ENCODE data around the gene FOXP1.

Gene FOXP1

DNA sequence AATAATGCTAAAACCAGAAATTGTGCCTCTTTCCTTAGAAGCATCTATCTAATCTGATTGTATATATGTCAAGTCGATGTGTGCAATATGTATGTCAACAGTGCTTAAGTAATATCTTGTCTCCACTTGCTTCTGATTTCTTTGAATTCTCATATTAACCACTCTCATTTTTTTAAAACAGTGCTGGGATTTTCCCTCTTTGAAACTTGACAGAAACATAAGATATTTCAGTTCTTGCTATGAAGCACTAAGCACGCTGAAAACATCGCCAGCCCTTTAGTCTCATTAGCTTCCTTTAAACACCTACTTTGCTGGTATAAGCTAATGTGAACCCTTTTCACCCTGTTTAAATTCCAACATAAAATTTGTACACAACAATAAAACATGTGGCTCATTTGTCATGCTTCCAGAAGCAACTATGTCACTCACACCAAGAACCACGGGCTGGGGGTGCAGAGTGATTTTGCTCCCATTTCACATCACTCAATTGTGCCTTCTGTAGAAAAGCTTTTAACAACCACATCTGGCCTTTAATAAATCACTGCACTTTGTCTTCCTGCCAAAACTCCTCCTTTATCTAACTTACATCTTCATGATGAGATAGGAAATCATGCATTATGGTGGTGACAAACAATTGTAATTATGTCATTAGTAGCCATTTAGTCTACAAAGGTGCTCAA lies 185.2 kb downstream of the FOXP1 start:
- no peak for DNase-seq (ENCODE audit: low read depth)

GRCh38 chr3:71397726-71398125 lies 185.8 kb downstream of the FOXP1 start:
- DNase-seq (ENCODE audit: low read depth): no peak

DNA sequence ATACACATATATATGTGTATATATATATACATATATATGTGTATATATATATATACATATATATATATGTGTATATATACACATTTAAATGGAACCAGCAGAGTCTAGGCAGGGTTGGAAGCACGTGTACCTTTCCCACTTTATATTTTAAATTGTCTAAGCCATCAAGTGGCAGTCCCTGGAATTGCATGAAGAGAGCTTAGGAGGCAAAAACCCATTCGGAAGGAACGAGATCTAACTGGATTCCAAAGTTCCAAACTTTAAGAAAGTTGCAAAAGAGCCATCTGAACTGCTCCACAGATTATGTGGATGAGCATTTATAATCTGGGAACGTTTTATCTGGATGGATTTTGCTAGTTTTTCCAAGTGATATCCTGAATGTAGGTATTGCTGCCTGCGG lies 186.5 kb downstream of the FOXP1 start:
- no peak for DNase-seq (ENCODE audit: low read depth)

GRCh38 chr3:71395927-71396695 lies 187.4 kb downstream of the FOXP1 start:
- no peak for DNase-seq (ENCODE audit: low read depth)

DNA sequence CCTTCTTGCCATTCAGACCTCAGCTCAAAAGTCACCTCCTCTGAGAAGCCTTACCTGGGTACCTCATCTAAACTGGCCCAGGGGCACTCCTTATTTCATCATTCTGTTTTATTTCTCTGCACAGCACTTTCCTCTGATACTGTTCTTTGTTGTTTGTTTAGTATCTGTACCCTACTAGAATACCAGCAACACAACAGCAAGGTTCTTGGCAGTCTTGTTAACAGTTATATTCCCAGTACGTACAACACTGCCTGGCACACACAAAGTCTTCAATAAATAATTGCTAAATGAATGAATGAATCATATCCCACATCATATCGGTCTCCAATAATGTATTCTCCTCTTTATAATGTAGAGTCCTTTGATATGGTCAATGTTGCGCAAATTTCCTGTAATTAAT lies 188.1 kb downstream of the FOXP1 start:
- DNase-seq (ENCODE audit: low read depth): no peak

- no peak for DNase-seq (ENCODE audit: low read depth)
These were observed 189.8 kb downstream of the FOXP1 start for GRCh38 chr3:71393745-71394144.

- no peak for DNase-seq (ENCODE audit: low read depth)
These were observed 190.4 kb downstream of the FOXP1 start for GRCh38 chr3:71393093-71393492.

- no peak for DNase-seq (ENCODE audit: low read depth)
These were observed 191.3 kb downstream of the FOXP1 start for GRCh38 chr3:71392251-71392650.

DNA sequence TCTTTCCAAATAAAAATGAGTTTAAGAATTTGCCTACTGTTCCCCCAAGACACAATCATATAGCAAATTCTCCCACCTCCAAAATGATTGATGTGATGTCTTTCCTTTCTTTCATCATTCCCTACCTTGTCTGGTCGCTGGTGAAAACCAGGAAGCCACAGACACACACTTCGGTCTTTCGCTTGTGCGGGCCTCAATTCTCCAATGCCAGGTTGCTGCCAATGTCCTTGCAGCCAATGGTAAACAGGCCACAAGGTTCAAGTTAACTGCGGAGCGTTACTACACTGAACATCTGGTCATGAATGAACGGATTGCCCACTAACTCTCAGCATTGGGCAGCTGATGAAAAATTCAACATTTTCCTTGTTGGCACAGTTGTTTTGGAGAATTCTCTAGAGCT lies 192.2 kb downstream of the FOXP1 start:
- no peak for DNase-seq (ENCODE audit: low read depth)

- DNase-seq (ENCODE audit: low read depth): no peak
These were observed 193.5 kb downstream of the FOXP1 start for GRCh38 chr3:71389911-71390573.

DNA sequence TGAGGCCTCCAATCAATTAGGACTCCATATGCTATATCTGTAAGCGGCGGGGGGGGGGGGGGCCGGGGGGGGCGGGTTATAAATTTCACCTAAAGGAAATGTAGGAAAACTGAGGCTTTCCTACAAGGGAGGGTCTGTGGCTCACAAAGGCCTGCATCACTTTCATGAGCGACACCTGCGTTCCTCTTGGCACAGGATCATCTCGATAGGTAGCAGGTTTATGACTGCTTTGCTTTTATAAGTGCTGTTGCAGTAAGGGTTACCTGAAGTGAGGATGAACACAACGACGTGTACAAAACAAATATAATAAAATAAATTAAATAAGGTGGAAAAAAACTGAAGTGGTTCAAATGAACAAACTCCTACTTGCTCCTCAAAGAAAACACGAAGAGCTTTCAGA lies 194.3 kb downstream of the FOXP1 start:
- DNase-seq (ENCODE audit: low read depth): no peak

GRCh38 chr3:71388535-71389120 lies 194.9 kb downstream of the FOXP1 start:
- no peak for DNase-seq (ENCODE audit: low read depth)

- no peak for DNase-seq (ENCODE audit: low read depth)
These were observed 195.9 kb downstream of the FOXP1 start for GRCh38 chr3:71387586-71387985.

DNA sequence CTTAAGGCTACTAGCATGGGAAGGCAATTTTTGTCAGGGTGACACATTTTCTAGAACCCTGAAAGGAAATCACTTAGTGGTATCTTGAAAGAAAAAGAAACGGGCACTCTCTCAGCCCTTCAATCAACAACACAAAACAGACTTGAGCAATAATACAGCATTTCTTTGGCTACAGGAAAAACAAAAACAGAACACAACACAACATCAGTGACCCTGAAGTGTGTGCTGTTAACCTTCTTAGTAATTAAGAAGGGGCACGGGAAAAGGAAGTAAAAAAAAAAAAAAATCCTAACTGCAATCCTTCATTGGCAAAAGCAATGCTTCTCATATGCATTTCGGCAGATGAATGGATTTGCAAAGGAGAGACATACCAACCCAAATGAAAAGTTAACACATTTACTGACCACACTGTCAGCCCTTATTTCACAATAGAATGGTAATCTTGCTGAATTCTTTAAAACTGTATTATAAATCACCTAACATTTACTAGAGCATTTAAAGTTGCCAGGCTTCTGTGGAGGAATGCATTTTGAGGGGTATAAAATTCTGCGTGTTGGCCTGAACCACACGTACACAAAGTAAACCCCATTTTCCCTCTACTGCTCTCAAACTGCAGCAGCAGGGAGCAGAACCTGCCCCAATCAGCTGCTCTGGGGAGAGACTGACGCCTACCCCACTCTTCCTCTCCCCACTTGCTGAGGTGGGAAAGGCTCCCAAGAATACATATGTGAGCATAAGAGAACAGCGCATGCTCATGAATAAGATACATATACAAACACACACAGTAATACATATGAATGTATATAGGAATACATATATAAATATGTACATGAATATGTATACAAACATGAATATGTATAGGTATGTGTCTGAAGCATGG lies 198.5 kb downstream of the FOXP1 start:
- no peak for DNase-seq (ENCODE audit: low read depth)

DNA sequence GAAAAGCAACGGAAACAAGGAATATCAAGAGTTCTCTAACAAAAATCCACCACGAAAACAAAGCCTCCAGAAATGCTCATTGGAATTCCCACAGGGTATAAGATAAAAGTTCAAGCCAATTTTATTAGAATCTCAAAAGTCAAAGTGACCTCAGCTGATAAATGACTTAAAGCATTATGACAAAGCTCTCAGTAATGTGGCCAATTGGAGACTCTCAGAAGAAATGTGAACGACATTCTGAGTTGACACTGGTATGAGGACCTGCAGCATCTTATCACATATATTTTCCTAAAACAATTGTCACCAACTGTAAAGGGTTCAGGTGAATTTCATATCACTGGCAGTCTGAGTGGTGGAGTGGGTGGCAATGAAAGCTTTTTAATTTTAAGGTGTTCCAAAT lies 199.1 kb downstream of the FOXP1 start:
- DNase-seq (ENCODE audit: low read depth): no peak

- no peak for DNase-seq (ENCODE audit: low read depth)
These were observed 203.4 kb downstream of the FOXP1 start for GRCh38 chr3:71380096-71380495.

GRCh38 chr3:71378509-71378908 lies 205.0 kb downstream of the FOXP1 start:
- no peak for DNase-seq (ENCODE audit: low read depth)

DNA sequence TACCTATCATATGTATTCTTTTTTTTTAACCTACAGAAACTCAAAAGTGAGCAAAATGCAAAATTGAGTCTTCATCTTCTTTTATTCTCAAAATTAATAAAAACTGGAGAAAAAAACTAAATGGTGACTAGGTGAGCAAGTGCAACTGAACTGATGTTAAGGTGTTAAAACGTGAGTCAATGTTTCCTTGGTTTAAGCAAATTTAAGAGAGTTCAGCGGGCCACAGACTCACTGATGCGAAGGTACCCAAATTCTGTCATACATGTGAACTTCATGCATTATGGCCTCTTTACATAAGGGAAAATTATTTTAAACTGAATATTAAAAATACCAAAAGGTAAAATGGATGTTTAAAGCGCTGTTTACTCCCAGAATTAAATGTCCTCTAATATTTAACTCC lies 206.6 kb downstream of the FOXP1 start:
- DNase-seq (ENCODE audit: low read depth): no peak

DNA sequence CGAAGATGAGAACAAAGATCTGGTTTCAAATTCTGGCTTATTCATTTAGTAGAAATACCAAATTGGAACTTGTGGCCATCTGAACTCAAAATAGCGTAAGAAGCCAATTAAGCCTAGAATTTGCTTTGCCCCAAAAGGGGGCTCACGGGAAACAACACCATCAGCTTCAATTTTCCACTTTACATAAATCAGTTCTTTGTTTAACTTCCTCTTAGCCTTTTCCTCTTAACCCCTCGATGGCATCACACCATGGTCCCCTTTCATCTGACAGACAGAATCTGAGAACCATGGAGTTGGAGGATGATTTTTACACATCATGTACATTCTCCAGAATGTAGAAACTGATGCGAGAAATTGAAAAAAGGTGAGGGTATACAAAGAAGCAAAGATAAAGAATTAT lies 207.0 kb downstream of the FOXP1 start:
- no peak for DNase-seq (ENCODE audit: low read depth)

DNA sequence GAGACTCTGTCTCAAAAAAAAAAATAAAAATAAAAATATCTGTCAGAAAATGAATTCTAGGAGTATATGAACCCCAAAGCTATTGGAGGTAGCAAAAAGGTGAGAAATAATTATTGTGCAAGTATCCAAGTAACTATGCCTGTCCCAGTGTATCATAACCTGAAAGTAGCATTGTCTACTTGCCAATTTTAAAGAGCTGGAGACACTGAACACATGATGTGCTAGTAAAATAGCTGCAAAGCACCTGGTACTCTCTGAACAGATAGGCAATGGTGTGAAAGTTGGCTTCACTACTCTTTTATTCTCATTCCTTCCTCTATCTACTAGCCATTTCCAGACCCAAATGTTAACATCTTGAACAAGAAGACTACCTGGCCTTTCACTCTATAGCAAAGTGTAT lies 208.9 kb downstream of the FOXP1 start:
- DNase-seq (ENCODE audit: low read depth): no peak

DNA sequence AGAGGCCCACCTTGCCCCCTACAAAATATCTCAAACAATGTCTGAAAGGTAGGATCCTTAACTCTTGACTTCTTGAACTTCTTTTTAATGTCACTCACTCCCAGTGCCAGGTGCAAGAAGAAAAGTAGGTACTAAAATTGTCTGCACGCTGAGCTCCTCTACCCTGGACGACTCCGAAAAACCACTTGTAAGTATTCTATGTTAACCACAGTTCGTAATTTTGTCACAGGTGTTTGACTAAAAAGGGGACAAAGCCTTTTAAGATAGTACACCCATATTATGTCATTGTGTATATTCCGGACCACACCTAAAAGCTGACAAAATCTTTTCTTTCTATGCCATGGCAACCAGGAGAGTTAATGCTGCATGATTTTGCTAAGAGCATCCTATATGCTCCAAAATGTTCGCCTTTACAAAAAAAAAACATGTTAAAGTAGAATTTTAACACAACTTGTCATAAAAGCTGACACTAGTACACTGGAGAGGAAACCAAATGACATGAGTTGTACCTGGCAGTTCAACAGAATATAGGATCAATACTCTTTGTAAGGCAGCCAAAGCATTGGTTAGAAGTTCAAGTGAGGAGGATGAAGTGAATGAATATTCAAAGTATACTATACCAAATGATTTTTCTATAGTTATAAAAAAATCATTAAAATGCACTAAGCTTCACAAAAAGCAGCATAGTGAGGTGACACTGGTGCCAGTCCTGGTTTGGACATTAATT lies 210.5 kb downstream of the FOXP1 start:
- no peak for DNase-seq (ENCODE audit: low read depth)

Measured in non-pigmented ciliary epithelial cell (primary cell).